Measurements from ENCODE around the gene SV2B.

The SV2B gene

GRCh38 chr15:91348752-91349500 lies 248.9 kb downstream of the SV2B start:
- TF ChIP-seq POLR2AphosphoS5 (IDR thresholded peaks at IDR 0.05; ENCODE audit: low read depth, low read length) = no peak

Measured in PFSK-1 (cell line).